GM18502 (cell line): ENCODE measurements around the gene SORL1.
"Not testable (repeated sequence)": the region's sequence is repeated elsewhere in the genome, so short reads cannot be mapped to it uniquely, and the experiment has no call there.

Source experiments
- ATAC-seq: cut with Tn5 transposase; IDR thresholded peaks from one replicate; pipeline ENCODE4 v1.9.1; 2021; ENCODE audit warnings: mild to moderate bottlenecking; ENCODE audit not compliant: unreplicated experiment, poor library complexity

SORL1 gene

GRCh38 chr11:121494355-121495099 is 42.4 kb downstream of the SORL1 start:
- peak; percentile 77 for ATAC-seq

GRCh38 chr11:121497176-121497998 is 45.3 kb downstream of the SORL1 start:
- ATAC-seq, result no peak

DNA sequence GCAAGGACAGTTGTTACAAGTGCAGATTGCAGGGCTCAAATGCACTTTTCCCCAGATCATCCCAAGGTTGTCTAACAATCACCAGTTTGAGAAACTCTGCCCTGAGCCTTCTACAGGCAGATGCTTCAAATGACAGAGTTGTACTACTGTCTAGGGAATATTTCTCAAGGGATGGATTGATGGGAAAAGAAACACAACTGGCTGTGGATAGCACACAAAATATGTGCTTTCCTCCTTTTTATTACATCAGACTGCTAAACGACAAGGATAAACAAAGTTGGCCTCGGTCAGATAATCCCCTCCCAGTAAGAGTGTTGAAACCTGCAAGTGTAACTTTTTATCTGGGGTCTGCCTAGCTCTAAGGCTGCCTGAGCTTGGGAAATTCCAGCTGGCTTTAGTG is 47.3 kb downstream of the SORL1 start:
- ATAC-seq, result no peak

DNA sequence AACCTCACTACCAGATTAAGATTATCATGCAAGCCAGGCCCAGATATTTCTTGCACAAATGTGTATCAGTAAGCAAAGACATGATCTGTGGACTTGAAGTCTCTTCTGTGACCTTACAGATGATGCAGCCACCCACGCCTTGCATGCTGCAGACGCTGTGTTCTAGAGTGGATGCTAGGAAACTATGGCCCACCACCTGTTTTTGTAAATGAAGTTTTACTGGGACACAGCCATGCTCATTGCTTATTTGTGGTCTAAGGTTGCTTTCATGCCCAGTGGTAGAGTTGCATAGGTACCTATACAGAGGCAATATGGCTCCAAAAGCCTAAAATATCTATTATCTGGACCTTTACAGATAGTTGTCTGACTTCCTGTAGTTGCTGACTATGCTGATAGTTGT is 48.2 kb downstream of the SORL1 start:
- no peak for ATAC-seq

GRCh38 chr11:121500717-121501116 is 48.6 kb downstream of the SORL1 start:
- ATAC-seq, result no peak

DNA sequence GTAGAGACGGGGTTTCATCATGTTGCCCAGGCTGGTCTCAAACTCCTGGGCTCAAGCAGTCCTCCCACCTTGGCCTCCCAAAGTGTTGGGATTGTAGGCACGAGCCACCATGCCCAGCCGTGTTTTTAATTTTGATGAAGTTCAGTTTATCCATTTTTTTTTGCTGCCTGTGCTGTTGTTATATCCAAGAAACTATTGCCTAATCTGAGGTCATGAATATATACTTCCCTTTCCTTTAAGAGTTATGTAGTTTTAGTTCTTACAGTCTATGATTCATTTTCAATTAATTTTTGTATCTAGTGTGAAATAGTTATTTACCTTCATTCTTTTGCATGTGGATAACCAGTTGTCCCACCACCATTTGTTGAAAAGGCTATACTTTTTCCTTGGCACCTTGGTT is 50.9 kb downstream of the SORL1 start:
- no peak for ATAC-seq

GRCh38 chr11:121506237-121506636 is 54.1 kb downstream of the SORL1 start:
- not testable (repeated sequence) for ATAC-seq

- ATAC-seq, result no peak
Observed at GRCh38 chr11:121508449-121508848, 56.3 kb downstream of the SORL1 start.

DNA sequence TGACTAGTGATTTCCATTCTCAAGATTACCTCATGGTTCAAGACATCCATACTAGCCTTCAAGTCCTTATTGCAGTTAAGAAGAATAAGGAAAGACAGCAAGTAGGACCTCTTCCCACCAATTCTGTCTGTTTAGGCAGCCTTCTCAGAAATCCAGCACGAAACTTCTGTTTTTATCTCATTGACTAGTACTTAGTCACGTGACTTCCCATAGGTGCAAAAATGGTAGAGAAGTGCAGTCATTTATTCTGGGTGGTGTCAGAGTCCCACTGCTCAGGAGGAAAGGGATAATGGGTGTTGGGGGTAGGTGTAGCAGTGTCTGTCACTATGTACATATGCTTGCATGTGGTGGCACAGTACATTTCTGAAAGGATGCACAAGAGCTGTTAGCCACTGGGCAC is 58.3 kb downstream of the SORL1 start:
- ATAC-seq, result no peak

DNA sequence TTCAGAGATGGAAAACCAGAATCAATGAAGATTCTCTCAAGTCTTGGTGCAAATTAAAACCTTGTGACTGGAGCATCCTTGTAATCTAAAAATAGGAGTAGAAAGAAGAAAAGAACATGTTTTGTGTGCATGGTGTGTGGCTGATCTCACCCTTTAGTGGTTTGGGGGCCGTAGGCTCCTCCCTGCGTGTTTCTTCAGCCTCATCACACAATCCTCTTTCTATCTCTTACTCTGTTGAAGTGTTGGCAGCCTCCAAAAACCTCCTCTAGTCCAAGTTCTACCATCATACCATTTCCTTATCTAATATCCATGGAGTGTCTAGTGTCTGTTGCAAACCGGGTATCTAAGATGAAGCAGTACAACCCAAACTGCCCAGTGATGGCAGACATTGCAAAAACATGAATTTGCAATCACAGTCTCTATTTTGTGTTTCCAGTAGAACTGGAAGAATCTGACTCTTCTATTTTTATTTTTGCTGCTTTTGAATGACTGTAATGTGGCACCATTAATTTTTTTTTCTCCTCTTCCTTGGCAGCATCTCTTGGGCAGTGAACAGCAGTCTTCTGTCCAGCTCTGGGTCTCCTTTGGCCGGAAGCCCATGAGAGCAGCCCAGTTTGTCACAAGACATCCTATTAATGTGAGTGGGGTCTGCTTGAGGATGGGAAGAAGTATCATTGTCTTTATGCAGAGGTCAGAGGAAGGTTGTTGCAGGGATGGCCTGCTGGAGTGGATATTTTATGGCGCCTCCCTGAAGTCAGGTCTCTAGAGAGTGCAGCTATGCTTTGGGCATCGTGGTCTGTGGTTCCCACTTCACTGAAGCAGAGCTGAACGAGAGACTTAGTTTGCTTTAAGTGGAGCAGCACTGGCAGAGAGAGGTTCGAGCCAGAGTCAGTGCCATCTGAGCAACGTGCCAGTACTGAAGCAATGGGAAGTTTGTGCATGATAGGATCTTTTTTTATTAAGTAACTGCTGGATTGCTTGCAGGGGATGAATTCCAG is 60.7 kb downstream of the SORL1 start:
- no peak for ATAC-seq

DNA sequence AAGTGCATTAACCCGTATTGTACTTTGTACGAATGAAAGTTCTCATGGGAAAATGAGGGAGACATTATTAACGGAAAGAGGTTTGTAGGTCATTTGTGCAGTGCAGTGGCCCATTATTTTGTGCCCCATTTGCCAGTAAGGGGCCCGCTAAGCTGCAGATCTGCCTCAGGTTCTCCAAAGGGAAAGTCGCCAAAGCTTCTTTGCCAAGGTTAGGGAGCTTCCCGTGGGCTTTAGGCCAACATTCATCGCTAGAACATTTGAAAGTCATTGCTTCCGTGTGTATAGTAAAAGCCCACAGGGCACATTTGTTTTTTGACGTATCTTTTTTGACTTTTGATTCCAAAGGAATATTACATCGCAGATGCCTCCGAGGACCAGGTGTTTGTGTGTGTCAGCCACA is 61.7 kb downstream of the SORL1 start:
- ATAC-seq, result no peak

DNA sequence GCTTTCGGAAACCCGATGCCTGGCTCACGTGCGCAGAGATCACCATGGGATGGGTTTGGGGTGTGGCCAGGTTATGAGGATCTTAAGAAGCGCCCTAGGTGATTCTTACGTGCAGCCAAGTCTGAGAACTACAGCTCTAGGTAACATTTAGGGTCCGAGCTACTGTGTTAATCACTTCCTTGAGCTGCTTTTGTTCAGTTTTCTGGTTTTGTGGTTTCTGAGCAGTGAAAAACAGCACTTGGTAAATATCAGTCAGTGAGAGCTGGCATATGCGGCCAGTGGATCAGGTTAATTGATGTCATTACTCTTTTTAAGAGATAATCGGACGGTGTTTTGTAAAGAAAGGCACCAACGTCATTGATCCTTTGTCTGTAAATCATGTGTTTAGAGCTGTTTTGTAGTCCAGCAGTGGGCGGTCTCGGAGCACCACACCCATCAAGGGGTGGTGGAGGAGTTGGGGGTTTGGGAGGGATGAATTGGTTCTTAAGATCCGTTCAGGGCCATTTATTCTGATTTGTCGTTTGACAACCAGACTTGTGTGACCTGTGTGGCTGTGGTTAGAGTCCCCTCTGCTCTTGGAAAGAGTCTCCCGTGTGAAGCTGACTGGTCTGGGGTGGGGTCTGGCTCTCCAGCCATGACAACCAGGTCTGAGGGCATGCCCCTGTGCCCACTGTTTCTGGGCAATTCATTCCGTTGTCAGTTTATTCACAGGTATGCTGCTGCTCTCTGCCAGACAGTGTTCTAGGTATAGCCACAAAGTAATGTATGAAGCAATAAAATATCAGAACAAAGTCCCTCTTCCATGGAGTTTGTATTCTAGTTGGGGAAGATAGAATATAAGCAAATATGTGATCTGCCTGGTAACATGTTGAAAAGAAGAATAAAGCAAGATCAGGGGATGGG is 62.6 kb downstream of the SORL1 start:
- no peak for ATAC-seq

GRCh38 chr11:121515335-121515671 is 63.2 kb downstream of the SORL1 start:
- no peak for ATAC-seq

DNA sequence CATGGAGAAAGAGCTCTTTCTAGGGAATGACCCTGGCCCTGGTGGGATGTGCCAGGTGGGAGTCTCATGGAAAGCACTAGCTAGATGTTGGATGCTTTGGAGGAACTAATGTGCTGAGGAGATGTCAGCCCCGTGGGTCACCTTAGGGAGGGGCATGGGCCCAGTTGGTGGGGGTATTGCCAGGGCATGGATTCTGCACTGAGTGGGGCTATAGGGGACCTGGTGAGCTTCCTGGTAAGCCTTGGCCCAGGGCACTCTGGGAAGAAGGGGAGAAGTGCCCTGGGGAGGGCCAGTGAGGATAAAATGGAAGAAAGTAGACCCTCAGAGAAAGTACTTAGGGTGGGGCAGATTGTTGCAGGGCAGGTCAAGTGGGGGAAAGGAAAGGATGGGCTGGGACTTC is 65.9 kb downstream of the SORL1 start:
- ATAC-seq, result no peak

DNA sequence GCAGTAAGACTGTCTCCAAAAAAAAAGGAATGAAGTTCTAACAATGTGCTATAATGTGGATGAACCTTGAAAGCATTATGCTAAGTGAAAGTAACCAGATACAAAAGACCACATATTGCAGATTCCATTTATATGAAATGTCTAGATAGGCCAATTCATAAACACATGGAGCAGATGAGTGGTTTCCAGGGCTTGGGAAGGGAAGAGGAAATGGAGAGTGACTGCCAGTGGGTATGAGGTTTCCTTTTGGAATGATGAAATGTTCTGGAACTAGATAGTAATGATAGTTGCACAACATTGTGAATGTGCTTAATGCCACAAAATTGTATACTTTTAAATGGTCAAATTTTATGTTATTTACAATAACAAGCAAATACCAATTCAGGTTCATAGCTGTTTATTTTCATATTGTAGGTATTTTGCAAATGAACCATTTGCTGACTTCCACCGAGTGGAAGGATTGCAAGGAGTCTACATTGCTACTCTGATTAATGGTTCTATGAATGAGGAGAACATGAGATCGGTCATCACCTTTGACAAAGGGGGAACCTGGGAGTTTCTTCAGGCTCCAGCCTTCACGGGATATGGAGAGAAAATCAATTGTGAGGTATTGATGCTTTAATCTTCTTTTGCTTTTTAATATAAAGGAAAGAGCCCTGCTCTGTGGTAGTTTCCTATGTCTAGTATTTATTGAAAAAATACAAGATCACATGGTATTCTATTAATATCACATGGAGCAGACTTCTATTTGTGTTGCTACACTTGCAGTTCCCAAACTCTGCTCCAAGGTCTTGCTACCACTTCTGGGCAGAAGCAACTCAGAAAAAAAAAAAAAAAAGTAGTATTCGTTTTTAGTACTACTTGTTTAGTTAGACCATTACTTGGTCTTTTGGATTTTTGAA is 68.4 kb downstream of the SORL1 start:
- no peak for ATAC-seq

GRCh38 chr11:121521145-121522042 is 69.3 kb downstream of the SORL1 start:
- ATAC-seq, result peak; percentile 54

- no peak for ATAC-seq
Observed at GRCh38 chr11:121522043-121522941, 70.2 kb downstream of the SORL1 start.
